Lower leg skin (tissue), 4 donors: ENCODE measurements around the gene COL18A1. TPM values are rescaled to one million over a fixed set of nuclear protein-coding genes. Genes with fewer than 3 reads are reported as not detected.
"Not testable (repeated sequence)": the region's sequence is repeated elsewhere in the genome, so short reads cannot be mapped to it uniquely, and the experiment has no call there.

ENCODE experiments used
- DNase-seq, 2 donors: peaks; one replicate each; pipeline ENCODE4 v3.0.0-alpha.2; 2019; ENCODE audit warnings: low spot score in 2 of 2
- H3K4me3 ChIP-seq: fragments of 200-600 bp; sonication (generic); 2 replicates; pipeline ENCODE4 v1.5.1; 2017; ENCODE audit warnings: mild to moderate bottlenecking, low read depth; ENCODE audit not compliant: poor library complexity, severe bottlenecking
- POLR2A ChIP-seq, 2 donors: fragments of 450-650 bp; IDR thresholded peaks; one replicate each; pipeline ENCODE4 v1.6.1; 2016 to 2017; ENCODE audit warnings: antibody characterized with exemption in 2 of 2, mild to moderate bottlenecking in 1 of 2, moderate library complexity in 1 of 2
- WGBS, 2 donors: methylation state at CpG; one replicate each; pipeline ENCODE4 v1.1.5; 2018; 5-methylcytosine and 5-hydroxymethylcytosine counted together
- intact Hi-C: fragments of 100-400 bp; cut with DNase I; formaldehyde crosslinking; loops from one replicate; pipeline ENCODE4 v1.15.0; 2023; ENCODE audit warnings: low total_unique reads
- total RNA-seq, 4 donors: library from RNA; depleted of rRNA; stranded (reverse); fragments of >200 nt; gene quantifications; one replicate each; pipeline ENCODE4 v1.1.0, GENCODE V29; 2016
- TF ChIP-seq, protein P1 (sequence below), 3 donors: fragments of 450-650 bp; IDR thresholded peaks; one replicate each; pipeline ENCODE4 v1.5.1; 2016; ENCODE audit warnings: antibody characterized with exemption in 3 of 3, mild to moderate bottlenecking in 3 of 3, moderate library complexity in 2 of 3

The COL18A1 gene
- total RNA-seq, 4 donors from 2014 or later, result 63.3 to 126 (median 85.9) TPM

DNA sequence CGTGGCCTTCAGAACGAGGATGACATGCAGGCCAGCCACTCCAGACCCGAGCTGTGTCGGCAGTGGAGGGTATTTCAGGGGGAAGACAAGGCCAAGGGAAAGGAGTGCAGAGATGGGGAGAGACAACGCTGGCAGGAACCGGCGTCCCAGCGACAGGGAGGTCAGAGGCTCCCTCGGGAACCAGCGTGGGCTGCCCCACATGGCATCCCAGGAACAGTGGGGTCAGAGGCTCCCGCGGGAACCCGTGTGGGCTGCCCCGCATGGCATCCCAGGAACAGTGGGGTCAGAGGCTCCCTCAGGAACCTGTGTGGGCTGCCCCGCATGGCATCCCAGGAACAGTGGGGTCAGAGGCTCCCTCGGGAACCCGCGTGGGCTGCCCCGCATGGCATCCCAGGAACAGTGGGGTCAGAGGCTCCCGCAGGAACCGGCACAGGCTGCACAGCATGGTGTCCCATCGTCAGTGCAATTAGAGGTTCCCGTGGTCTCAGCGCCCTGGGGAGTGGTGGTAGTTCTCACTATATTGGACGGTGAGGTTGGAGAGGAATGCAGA, 94.3 kb downstream of the COL18A1 start:
- intact Hi-C loops, result no loop called here
- peak in 1 of 2 donors; percentile 81 for DNase-seq
- H3K4me3 ChIP-seq, result no peak overlapping the region
- 87 to 91% methylated on average over 24 to 25 of the region's 25 CpGs for WGBS, 2 donors
- no peak for TF ChIP-seq POLR2A (IDR thresholded peaks at IDR 0.05)
- TF ChIP-seq, protein P1, sequence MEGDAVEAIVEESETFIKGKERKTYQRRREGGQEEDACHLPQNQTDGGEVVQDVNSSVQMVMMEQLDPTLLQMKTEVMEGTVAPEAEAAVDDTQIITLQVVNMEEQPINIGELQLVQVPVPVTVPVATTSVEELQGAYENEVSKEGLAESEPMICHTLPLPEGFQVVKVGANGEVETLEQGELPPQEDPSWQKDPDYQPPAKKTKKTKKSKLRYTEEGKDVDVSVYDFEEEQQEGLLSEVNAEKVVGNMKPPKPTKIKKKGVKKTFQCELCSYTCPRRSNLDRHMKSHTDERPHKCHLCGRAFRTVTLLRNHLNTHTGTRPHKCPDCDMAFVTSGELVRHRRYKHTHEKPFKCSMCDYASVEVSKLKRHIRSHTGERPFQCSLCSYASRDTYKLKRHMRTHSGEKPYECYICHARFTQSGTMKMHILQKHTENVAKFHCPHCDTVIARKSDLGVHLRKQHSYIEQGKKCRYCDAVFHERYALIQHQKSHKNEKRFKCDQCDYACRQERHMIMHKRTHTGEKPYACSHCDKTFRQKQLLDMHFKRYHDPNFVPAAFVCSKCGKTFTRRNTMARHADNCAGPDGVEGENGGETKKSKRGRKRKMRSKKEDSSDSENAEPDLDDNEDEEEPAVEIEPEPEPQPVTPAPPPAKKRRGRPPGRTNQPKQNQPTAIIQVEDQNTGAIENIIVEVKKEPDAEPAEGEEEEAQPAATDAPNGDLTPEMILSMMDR (IDR thresholded peaks at IDR 0.05), result no peak

DNA sequence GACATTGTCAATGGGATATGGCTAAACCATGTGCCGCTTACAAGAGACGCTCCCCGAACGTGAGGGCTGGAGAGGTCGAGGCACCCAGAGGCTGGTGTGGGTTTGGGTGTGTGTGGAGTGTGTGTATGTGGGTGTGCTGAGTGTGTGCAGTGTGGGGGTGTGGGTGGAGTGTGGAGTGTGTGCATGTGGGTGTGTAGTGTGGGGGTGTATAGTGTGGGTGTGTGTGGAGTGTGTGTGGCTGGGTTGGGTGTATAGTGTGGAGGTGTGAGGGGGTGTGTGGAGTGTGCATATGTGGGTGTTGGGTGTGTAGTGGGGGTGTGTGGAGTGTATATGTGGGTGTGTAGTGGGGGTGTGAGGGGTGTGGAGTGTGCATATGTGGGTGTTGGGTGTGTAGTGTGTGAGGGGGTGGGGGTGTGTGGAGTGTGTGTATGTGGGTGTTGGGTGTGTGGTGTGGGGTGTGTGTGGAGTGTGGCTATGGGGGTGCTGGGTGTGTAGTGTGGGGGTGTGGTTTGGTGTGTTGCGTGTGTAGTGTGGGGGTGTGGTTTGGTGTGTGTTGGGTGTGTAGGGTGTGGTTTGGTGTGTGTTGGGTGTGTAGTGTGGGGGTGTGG, 95.1 kb downstream of the COL18A1 start:
- 89 to 91% methylated on average over 6 of the region's 6 CpGs for WGBS, 2 donors
- H3K4me3 ChIP-seq, result no peak overlapping the region
- intact Hi-C loops, result no loop called here
- DNase-seq, result peak in 1 of 2 donors; percentile 21
- no peak for TF ChIP-seq POLR2A (IDR thresholded peaks at IDR 0.05)
- TF ChIP-seq, protein P1 (IDR thresholded peaks at IDR 0.05), result no peak

DNA sequence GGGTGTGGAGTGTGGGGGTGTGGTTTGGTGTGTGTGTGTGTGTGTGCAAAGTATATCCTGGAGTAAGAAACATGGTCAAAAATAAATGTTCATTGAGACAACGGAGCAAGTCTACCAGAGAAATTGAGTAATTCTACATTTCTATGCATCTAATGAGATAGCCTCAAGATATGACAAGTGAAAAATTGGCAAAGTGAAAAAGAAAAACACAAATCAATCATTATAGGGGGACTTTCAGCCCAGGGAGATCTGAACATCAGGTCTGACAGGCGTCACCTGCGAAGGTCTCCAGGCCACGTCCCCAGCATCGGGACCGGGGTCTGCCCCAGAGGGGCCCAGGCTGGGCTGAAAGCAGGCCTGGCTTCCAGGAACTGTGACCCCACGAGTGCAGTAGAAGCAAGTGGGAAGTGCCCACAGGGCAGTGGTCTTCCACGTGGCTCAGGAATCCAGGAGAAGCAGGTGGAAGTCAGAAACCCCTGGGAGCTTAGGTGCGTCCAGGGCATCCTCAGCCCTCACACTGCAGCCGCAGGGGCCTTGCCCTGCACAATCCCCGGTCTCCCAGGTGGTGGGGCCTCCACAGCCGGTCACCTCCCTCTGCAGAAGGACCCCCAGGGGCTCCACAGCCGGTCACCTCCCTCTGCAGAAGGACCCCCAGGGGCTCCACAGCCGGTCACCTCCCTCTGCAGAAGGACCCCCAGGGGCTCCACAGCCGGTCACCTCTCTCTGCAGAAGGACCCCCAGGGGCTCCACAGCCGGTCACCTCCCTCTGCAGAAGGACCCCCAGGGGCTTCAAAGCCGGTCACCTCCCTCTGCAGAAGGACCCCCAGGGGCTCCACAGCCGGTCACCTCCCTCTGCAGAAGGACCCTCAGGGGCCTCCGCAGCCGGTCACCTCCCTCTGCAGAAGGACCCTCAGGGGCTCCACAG, 96.4 kb downstream of the COL18A1 start:
- H3K4me3 ChIP-seq, result not testable (repeated sequence)
- DNase-seq, result peak in 1 of 2 donors; percentile 59

DNA sequence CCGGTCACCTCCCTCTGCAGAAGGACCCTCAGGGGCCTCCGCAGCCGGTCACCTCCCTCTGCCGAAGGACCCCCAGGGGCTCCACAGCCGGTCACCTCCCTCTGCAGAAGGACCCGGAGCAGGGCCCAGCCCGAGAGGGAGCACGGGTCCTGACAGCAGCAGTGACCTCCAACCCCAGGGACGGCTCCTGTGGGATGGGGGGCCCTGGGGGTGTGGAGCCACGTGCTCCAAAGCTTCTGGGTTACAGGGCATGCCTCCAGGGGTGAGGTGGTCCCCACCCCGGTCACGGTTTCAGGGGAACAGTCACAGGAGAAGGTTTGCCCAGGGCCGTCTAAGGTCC, 97.0 kb downstream of the COL18A1 start:
- 85 to 95% methylated on average over 5 to 9 of the region's 13 CpGs for WGBS, 2 donors
- H3K4me3 ChIP-seq, result no peak overlapping the region
- TF ChIP-seq POLR2A (IDR thresholded peaks at IDR 0.05), result no peak
- TF ChIP-seq, protein P1 (IDR thresholded peaks at IDR 0.05), result no peak
- intact Hi-C loops, result no loop called here
- DNase-seq, result peak in 1 of 2 donors; percentile 78

More for the DNA sequence above, 96.4 kb downstream of the COL18A1 start:
- WGBS, 2 donors, result 85 to 88% methylated on average over 12 to 16 of the region's 20 CpGs
- intact Hi-C loops, result not testable (repeated sequence)

DNA sequence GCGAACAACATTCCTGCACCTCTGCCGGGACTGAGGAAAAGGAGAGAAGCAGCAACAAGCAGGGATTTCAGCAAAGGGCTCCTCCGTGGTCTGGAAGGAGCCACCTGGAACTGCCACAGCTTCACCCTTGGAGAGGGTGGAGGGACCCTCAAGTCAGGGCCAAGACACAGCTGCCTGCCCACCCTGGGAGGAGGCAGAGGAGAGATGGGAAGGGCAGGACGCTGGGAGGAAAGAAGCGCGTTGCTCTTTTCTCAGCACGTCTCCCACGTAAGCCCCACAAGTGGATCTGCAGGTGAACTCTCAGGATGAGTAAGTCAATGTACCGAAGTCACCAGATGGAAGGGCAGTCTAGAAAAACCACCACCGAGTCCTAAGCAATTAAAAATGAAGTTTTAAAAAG, 97.6 kb downstream of the COL18A1 start:
- DNase-seq, result peak in 1 of 2 donors; percentile 63
- H3K4me3 ChIP-seq, result no peak overlapping the region
- intact Hi-C loops, result no loop called here
- TF ChIP-seq, protein P1 (IDR thresholded peaks at IDR 0.05), result no peak
- TF ChIP-seq POLR2A (IDR thresholded peaks at IDR 0.05), result no peak
- WGBS, 2 donors, result 89 to 91% methylated on average over 10 of the region's 10 CpGs

DNA sequence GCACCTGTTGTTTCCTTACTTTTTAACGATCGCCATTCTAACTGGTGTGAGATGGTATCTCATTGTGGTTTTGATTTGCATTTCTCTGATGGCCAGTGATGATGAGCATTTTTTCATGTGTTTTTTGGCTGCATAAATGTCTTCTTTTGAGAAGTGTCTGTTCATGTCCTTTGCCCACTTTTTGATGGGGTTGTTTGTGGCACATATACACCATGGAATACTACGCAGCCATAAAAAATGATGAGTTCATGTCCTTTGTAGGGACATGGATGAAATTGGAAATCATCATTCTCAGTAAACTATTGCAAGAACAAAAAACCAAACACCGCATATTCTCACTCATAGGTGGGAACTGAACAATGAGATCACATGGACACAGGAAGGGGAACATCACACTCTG, 98.3 kb downstream of the COL18A1 start:
- WGBS, 2 donors, result 94 to 97% methylated on average over 4 of the region's 4 CpGs
- intact Hi-C loops, H3K4me3 ChIP-seq, DNase-seq: not testable (repeated sequence)
